Measurements from ENCODE around the gene MLLT1.

MLLT1 gene

GRCh38 chr19:6313398-6313969 is 33.7 kb upstream of the MLLT1 start:
- no peak overlapping the region for H3K4me3 ChIP-seq
- no peak for TF ChIP-seq CTCF (IDR thresholded peaks at IDR 0.05)
- no peak overlapping the region for H3K27ac ChIP-seq
- DNase-seq (ENCODE audit: low spot score) = no peak

- no peak for TF ChIP-seq CTCF (IDR thresholded peaks at IDR 0.05)
- Histone ChIP-seq H3K27ac (no peak overlapping the region), H3K4me3 (no peak overlapping the region)
- DNase-seq (ENCODE audit: low spot score) = no peak
Observed at GRCh38 chr19:6312018-6312417, 32.2 kb upstream of the MLLT1 start.

- no peak for DNase-seq (ENCODE audit: low spot score)
- no peak overlapping the region for H3K4me3 ChIP-seq
- no peak for TF ChIP-seq CTCF (IDR thresholded peaks at IDR 0.05)
- no peak overlapping the region for H3K27ac ChIP-seq
Observed at GRCh38 chr19:6298413-6298812, 18.6 kb upstream of the MLLT1 start.

- no peak for TF ChIP-seq CTCF (IDR thresholded peaks at IDR 0.05)
- DNase-seq (ENCODE audit: low spot score) = no peak
- H3K4me3 ChIP-seq = no peak overlapping the region
- H3K27ac ChIP-seq = no peak overlapping the region
Observed at GRCh38 chr19:6297202-6297601, 17.4 kb upstream of the MLLT1 start.

- no peak for DNase-seq (ENCODE audit: low spot score)
- no peak overlapping the region for H3K27ac ChIP-seq
- H3K4me3 ChIP-seq = no peak overlapping the region
- TF ChIP-seq CTCF (IDR thresholded peaks at IDR 0.05) = no peak
Observed at GRCh38 chr19:6292006-6292405, 12.2 kb upstream of the MLLT1 start.

GRCh38 chr19:6288737-6289136 is 9.0 kb upstream of the MLLT1 start:
- no peak for TF ChIP-seq CTCF (IDR thresholded peaks at IDR 0.05)
- H3K27ac ChIP-seq = no peak overlapping the region
- no peak overlapping the region for H3K4me3 ChIP-seq

GRCh38 chr19:6287269-6287885 is 7.6 kb upstream of the MLLT1 start:
- no peak overlapping the region for H3K27ac ChIP-seq
- DNase-seq (ENCODE audit: low spot score) = no peak
- no peak overlapping the region for H3K4me3 ChIP-seq
- no peak for TF ChIP-seq CTCF (IDR thresholded peaks at IDR 0.05)

More at GRCh38 chr19:6288737-6289136, 9.0 kb upstream of the MLLT1 start:
- no peak for DNase-seq (ENCODE audit: low spot score)

Measured in coronary artery (tissue), 2 donors.